Measurements from ENCODE around the gene CDH23.

DNA sequence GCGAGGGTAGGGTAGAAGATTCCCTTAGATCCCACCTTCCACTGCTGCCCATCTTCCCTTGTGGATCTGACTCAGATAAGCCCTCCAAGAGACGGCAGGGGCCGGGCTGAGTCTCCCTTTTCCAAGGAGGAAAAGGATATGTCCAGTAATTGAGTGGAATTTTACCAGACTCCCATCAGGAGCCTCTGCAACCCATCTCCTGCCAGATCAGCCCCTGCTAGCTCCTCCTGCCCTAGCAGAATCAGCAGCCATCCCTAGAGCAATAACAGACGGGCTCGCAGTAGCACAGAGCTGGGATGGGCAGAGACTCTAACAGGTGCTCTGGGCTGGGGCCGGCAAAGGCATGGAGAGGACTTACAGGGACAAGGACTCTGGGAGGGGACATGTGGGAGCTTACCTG lies 249.3 kb downstream of the CDH23 start:
- TF ChIP-seq EP300 (IDR thresholded peaks at IDR 0.05; ENCODE audit: low read depth), result no peak
- TF ChIP-seq, protein P1, sequence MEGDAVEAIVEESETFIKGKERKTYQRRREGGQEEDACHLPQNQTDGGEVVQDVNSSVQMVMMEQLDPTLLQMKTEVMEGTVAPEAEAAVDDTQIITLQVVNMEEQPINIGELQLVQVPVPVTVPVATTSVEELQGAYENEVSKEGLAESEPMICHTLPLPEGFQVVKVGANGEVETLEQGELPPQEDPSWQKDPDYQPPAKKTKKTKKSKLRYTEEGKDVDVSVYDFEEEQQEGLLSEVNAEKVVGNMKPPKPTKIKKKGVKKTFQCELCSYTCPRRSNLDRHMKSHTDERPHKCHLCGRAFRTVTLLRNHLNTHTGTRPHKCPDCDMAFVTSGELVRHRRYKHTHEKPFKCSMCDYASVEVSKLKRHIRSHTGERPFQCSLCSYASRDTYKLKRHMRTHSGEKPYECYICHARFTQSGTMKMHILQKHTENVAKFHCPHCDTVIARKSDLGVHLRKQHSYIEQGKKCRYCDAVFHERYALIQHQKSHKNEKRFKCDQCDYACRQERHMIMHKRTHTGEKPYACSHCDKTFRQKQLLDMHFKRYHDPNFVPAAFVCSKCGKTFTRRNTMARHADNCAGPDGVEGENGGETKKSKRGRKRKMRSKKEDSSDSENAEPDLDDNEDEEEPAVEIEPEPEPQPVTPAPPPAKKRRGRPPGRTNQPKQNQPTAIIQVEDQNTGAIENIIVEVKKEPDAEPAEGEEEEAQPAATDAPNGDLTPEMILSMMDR (IDR thresholded peaks at IDR 0.05), result no peak

All from transverse colon (tissue), 3 donors.